ENCODE results near the gene MAPK10. TPM values are rescaled to one million over a fixed set of nuclear protein-coding genes. Genes with fewer than 3 reads are reported as not detected.

Gene MAPK10
- total RNA-seq, 3 donors from 2014 or later (not counting 1 experiment from before 2014, with no cell fraction given) = 0.92 TPM; not detected in 2

GRCh38 chr4:86354390-86354789 lies 5.5 kb downstream of the MAPK10 start:
- Mint-ChIP-seq H3K36me3 (no peaks in the 10 kb centered on the region), H3K27me3 (ENCODE audit: low read depth in 2 of 2) (no peaks in the 10 kb centered on the region), H3K4me1 (peaks cover under 1% of the 10 kb centered on the region in 2 donors), H3K27ac (no peak overlapping the region), H3K9me3 (peaks cover 0 to under 1% of the 10 kb centered on the region in 2 donors), H3K4me3 (no peak overlapping the region)
- intact Hi-C loops (cut with micrococcal nuclease) = no loop called here
- no peaks in the 10 kb centered on the region for H3K27me3 ChIP-seq (ENCODE audit: control insufficient read depth, insufficient read depth, low read length)
- ATAC-seq (no peak), DNase-seq (no peak)
- 75% methylated on average over 1 of the region's 2 CpGs for WGBS (ENCODE audit: insufficient coverage)
- no peaks in the 10 kb centered on the region for H3K9me3 ChIP-seq (ENCODE audit: control insufficient read depth, insufficient read depth, low read length)
- H3K27ac ChIP-seq (ENCODE audit: low read length) = no peak overlapping the region
- H3K36me3 ChIP-seq (ENCODE audit: control insufficient read depth, insufficient read depth, low read length) = no peaks in the 10 kb centered on the region
- TF ChIP-seq, protein P1, sequence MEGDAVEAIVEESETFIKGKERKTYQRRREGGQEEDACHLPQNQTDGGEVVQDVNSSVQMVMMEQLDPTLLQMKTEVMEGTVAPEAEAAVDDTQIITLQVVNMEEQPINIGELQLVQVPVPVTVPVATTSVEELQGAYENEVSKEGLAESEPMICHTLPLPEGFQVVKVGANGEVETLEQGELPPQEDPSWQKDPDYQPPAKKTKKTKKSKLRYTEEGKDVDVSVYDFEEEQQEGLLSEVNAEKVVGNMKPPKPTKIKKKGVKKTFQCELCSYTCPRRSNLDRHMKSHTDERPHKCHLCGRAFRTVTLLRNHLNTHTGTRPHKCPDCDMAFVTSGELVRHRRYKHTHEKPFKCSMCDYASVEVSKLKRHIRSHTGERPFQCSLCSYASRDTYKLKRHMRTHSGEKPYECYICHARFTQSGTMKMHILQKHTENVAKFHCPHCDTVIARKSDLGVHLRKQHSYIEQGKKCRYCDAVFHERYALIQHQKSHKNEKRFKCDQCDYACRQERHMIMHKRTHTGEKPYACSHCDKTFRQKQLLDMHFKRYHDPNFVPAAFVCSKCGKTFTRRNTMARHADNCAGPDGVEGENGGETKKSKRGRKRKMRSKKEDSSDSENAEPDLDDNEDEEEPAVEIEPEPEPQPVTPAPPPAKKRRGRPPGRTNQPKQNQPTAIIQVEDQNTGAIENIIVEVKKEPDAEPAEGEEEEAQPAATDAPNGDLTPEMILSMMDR (IDR thresholded peaks at IDR 0.05) = no peak
- no peaks in the 10 kb centered on the region for H3K4me1 ChIP-seq (ENCODE audit: control insufficient read depth, insufficient read depth, low read length)
- H3K4me3 ChIP-seq (ENCODE audit: low read length) = no peak overlapping the region

GRCh38 chr4:86346320-86346719 lies 13.5 kb downstream of the MAPK10 start:
- Histone ChIP-seq H3K36me3 (ENCODE audit: control insufficient read depth, insufficient read depth, low read length) (no peaks in the 10 kb centered on the region), H3K4me1 (ENCODE audit: control insufficient read depth, insufficient read depth, low read length) (no peaks in the 10 kb centered on the region), H3K9me3 (ENCODE audit: control insufficient read depth, insufficient read depth, low read length) (no peaks in the 10 kb centered on the region), H3K27me3 (ENCODE audit: control insufficient read depth, insufficient read depth, low read length) (no peaks in the 10 kb centered on the region), H3K27ac (ENCODE audit: low read length) (no peak overlapping the region), H3K4me3 (ENCODE audit: low read length) (no peak overlapping the region)
- Mint-ChIP-seq H3K9me3 (peaks cover 5 to 7% of the 10 kb centered on the region in 2 donors), H3K27me3 (ENCODE audit: low read depth in 2 of 2) (no peaks in the 10 kb centered on the region), H3K27ac (no peak overlapping the region), H3K36me3 (no peaks in the 10 kb centered on the region), H3K4me3 (no peak overlapping the region), H3K4me1 (no peaks in the 10 kb centered on the region)
- intact Hi-C loops (cut with micrococcal nuclease) = no loop called here
- TF ChIP-seq, protein P1 (IDR thresholded peaks at IDR 0.05) = no peak
- DNase-seq = no peak
- no peak for ATAC-seq
- 95% methylated on average over 3 of the region's 3 CpGs for WGBS (ENCODE audit: insufficient coverage)

GRCh38 chr4:86344127-86344526 lies 15.7 kb downstream of the MAPK10 start:
- DNase-seq (no peak), ATAC-seq (no peak)
- Mint-ChIP-seq H3K36me3 (no peaks in the 10 kb centered on the region), H3K27ac (no peak overlapping the region), H3K27me3 (ENCODE audit: low read depth in 2 of 2) (no peaks in the 10 kb centered on the region), H3K4me1 (no peaks in the 10 kb centered on the region), H3K9me3 (peaks cover 5 to 7% of the 10 kb centered on the region in 2 donors), H3K4me3 (no peak overlapping the region)
- TF ChIP-seq, protein P1 (IDR thresholded peaks at IDR 0.05) = no peak
- H3K4me3 ChIP-seq (ENCODE audit: low read length) = no peak overlapping the region
- intact Hi-C loops (cut with micrococcal nuclease) = no loop called here
- no peaks in the 10 kb centered on the region for H3K4me1 ChIP-seq (ENCODE audit: control insufficient read depth, insufficient read depth, low read length)
- 84% methylated on average over 3 of the region's 3 CpGs for WGBS (ENCODE audit: insufficient coverage)
- H3K9me3 ChIP-seq (ENCODE audit: control insufficient read depth, insufficient read depth, low read length) = no peaks in the 10 kb centered on the region
- no peak overlapping the region for H3K27ac ChIP-seq (ENCODE audit: low read length)
- no peaks in the 10 kb centered on the region for H3K27me3 ChIP-seq (ENCODE audit: control insufficient read depth, insufficient read depth, low read length)
- H3K36me3 ChIP-seq (ENCODE audit: control insufficient read depth, insufficient read depth, low read length) = no peaks in the 10 kb centered on the region

DNA sequence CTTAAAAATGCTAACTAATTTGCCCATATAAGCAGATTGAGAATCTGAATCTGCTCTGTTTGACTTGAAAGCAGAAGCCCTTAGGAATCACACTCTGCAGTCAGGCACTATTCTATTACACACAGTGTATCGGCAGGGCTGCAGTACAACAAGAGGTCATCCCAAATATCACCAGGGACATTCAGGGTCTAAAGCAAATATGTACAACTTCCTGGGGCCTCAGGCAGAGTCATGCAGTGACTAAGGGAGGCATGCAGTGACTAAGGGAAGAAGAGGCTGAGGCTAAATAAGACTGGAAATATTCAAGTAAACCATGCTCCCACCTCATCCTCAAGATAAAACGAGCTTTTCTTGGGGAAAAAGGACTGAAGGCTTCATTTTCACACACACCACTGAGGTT lies 20.9 kb downstream of the MAPK10 start:
- WGBS (ENCODE audit: insufficient coverage) = 100% methylated on average over 1 of the region's 2 CpGs
- H3K4me1 ChIP-seq (ENCODE audit: control insufficient read depth, insufficient read depth, low read length) = no peaks in the 10 kb centered on the region
- no peaks in the 10 kb centered on the region for H3K9me3 ChIP-seq (ENCODE audit: control insufficient read depth, insufficient read depth, low read length)
- intact Hi-C loops (cut with micrococcal nuclease) = no loop called here
- no peaks in the 10 kb centered on the region for H3K27me3 ChIP-seq (ENCODE audit: control insufficient read depth, insufficient read depth, low read length)
- Mint-ChIP-seq H3K9me3 (peaks cover 3 to 7% of the 10 kb centered on the region in 2 donors), H3K4me3 (no peak overlapping the region), H3K4me1 (no peaks in the 10 kb centered on the region), H3K36me3 (no peaks in the 10 kb centered on the region), H3K27me3 (ENCODE audit: low read depth in 2 of 2) (no peaks in the 10 kb centered on the region), H3K27ac (no peak overlapping the region)
- no peaks in the 10 kb centered on the region for H3K36me3 ChIP-seq (ENCODE audit: control insufficient read depth, insufficient read depth, low read length)
- no peak overlapping the region for H3K27ac ChIP-seq (ENCODE audit: low read length)
- H3K4me3 ChIP-seq (ENCODE audit: low read length) = no peak overlapping the region
- TF ChIP-seq, protein P1 (IDR thresholded peaks at IDR 0.05) = no peak
- no peak for DNase-seq
- no peak for ATAC-seq

Data from natural killer cell (primary cell).